Skeletal muscle tissue (tissue), 4 donors: ENCODE results near the gene SLC26A1. TPM values are rescaled to one million over a fixed set of nuclear protein-coding genes. Genes with fewer than 3 reads are reported as not detected.
A peak's percentile ranks its signal among the peaks of the same experiment; 100 is the strongest.

ENCODE experiments used
- H3K27ac ChIP-seq: one replicate; pipeline ENCODE4 v1.7.0; 2013; ENCODE audit warnings: mild to moderate bottlenecking, low read depth, low read length, inconsistent platforms
- H3K27me3 ChIP-seq, 3 donors: one replicate each; pipeline ENCODE4 v1.7.0; 2013; ENCODE audit warnings: low read length in 3 of 3; ENCODE audit not compliant: control insufficient read depth in 3 of 3, insufficient read depth in 3 of 3
- H3K36me3 ChIP-seq, 3 donors: one replicate each; pipeline ENCODE4 v1.7.0; 2013; ENCODE audit warnings: low read length in 3 of 3; ENCODE audit not compliant: control insufficient read depth in 3 of 3, insufficient read depth in 3 of 3
- H3K4me1 ChIP-seq, 3 donors: one replicate each; pipeline ENCODE4 v1.7.0; 2013; ENCODE audit warnings: low read length in 3 of 3, mild to moderate bottlenecking in 3 of 3; ENCODE audit not compliant: control insufficient read depth in 3 of 3, insufficient read depth in 3 of 3
- H3K4me3 ChIP-seq, 3 donors: one replicate each; pipeline ENCODE4 v1.7.0; 2013; ENCODE audit warnings: low read length in 3 of 3
- H3K9ac ChIP-seq, 3 donors: one replicate each; pipeline ENCODE4 v1.7.0; 2013; ENCODE audit warnings: low read length in 3 of 3, mild to moderate bottlenecking in 3 of 3, moderate library complexity in 2 of 3, low read depth in 1 of 3
- H3K9me3 ChIP-seq, 3 donors: one replicate each; pipeline ENCODE4 v1.7.0; 2013; ENCODE audit warnings: low read length in 3 of 3; ENCODE audit not compliant: control insufficient read depth in 3 of 3
- total RNA-seq: library from RNA; depleted of rRNA; stranded (reverse); fragments of >200 nt; gene quantifications from one replicate; pipeline ENCODE4 v1.2.3, GENCODE V29; 2014
- donor health status: Osteomylitis.

The SLC26A1 gene
- total RNA-seq, 1 donor from 2014 or later: not detected

GRCh38 chr4:1013225-1014073 is 20.2 kb upstream of the SLC26A1 start:
- H3K4me3 ChIP-seq: peak overlapping the region in 1 of 3 donors; percentile 0
- H3K36me3 ChIP-seq: no peaks in the 10 kb centered on the region
- peaks cover 0 to 8% (median 7%) of the 10 kb centered on the region in 3 donors for H3K27me3 ChIP-seq
- no peak overlapping the region for H3K27ac ChIP-seq
- peaks cover 10 to 20% (median 19%) of the 10 kb centered on the region in 3 donors for H3K4me1 ChIP-seq
- H3K9me3 ChIP-seq: no peaks in the 10 kb centered on the region
- no peak overlapping the region for H3K9ac ChIP-seq

- Histone ChIP-seq H3K9ac (peak overlapping the region in 2 of 3 donors; percentile 32 to 40), H3K4me3 (peak overlapping the region in 2 of 3 donors; percentile 43 to 45), H3K9me3 (no peaks in the 10 kb centered on the region), H3K4me1 (peaks cover 10 to 21% (median 20%) of the 10 kb centered on the region in 3 donors), H3K27ac (no peak overlapping the region), H3K36me3 (no peaks in the 10 kb centered on the region), H3K27me3 (peaks cover 8 to 16% (median 11%) of the 10 kb centered on the region in 3 donors)
These were observed 19.0 kb upstream of the SLC26A1 start for GRCh38 chr4:1012034-1012739.

- no peak overlapping the region for H3K4me3 ChIP-seq
- H3K27me3 ChIP-seq: peaks cover 13 to 21% (median 15%) of the 10 kb centered on the region in 3 donors
- no peak overlapping the region for H3K27ac ChIP-seq
- peaks cover 10 to 21% (median 20%) of the 10 kb centered on the region in 3 donors for H3K4me1 ChIP-seq
- no peaks in the 10 kb centered on the region for H3K36me3 ChIP-seq
- H3K9me3 ChIP-seq: no peaks in the 10 kb centered on the region
- no peak overlapping the region for H3K9ac ChIP-seq
These were observed 18.4 kb upstream of the SLC26A1 start for GRCh38 chr4:1011666-1012033.

DNA sequence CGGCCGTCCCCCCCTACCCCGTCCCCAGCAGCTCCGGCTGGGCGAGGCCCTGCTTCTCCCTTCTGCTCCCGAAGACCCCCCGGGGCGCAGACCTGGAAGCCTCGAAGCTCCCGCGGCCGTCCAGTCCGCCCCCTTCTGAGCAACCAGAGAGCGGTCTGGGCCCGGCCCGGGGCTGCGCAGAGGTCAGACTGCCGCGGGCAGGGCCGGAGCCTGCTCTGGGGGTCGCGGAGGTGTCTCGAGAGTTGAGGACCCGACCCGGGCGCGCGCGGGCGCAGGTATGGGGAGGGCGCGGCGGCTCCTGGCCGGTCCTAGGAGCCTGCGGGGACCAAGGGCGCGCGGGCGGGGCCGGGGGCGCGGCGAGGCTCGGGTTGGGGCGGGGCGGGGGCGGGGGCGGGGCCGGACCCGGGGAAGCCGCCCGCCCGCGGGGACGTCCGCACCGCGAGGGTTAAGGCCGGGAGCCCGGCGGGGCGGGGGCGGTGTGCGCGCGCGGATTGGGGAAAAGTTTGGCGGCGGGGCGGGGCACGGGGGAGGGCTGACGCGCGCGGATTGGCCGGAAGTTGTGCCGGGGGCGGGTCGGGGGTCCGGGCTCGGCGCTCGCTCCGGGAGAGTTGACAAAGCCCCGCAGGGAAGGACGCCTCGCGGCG is 17.9 kb upstream of the SLC26A1 start, which contains the start of gene FGFRL1:
TSS of gene FGFRL1 (plus strand) at position 605 of the 644 bp plus-strand sequence. CDS start 860 bp downstream, outside the sequence.
- H3K36me3 ChIP-seq: no peaks in the 10 kb centered on the region
- H3K27ac ChIP-seq: no peak within 1 kb of the TSS
- no peaks in the 10 kb centered on the region for H3K9me3 ChIP-seq
- peaks cover 16 to 23% (median 19%) of the 10 kb centered on the region in 3 donors for H3K27me3 ChIP-seq
- peaks cover 10 to 21% (median 20%) of the 10 kb centered on the region in 3 donors for H3K4me1 ChIP-seq
- peak within 1 kb of the TSS in 2 of 3 donors; percentile 45 to 75 for H3K4me3 ChIP-seq
- H3K9ac ChIP-seq: peak within 1 kb of the TSS in 2 of 3 donors; percentile 32 to 62

DNA sequence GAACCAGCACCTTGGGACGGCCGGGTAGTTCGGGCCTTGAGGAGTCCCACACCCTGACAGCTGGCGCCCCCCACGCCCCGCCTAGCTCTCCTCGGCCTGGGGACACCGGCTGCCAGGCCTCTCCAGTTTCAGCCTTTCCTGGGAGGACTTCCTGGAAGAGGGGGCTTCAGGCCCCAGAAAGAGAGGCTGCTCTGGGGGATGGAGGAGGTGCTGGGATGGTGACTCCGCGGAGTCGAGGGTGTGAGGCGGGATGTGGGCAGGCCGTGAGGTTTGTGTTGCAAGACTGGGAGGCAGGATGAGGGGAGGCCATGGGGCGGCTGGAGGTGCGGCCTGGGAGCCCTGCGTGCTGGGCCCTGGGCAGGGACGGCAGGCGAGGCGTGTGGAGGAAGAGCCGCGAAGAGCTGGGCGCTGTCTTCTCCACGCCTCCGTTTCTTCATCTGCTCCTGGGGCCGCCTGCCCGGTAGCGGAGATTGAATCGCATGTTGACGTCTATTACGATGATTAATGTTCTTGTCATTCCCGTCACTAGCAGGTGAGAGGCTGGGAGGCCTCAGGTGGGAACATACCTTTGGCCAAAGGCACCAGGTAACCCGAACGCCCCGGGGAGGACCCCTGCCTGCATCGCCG is 17.3 kb upstream of the SLC26A1 start:
- Histone ChIP-seq H3K4me1 (peaks cover 10 to 21% (median 20%) of the 10 kb centered on the region in 3 donors), H3K27ac (no peak overlapping the region), H3K36me3 (no peaks in the 10 kb centered on the region), H3K9me3 (no peaks in the 10 kb centered on the region), H3K4me3 (peak overlapping the region; percentile 54 to 75 (median 73)), H3K9ac (peak overlapping the region in 1 of 3 donors; percentile 62), H3K27me3 (peaks cover 18 to 25% (median 21%) of the 10 kb centered on the region in 3 donors)

GRCh38 chr4:1009542-1010394 is 16.6 kb upstream of the SLC26A1 start:
- peak overlapping the region; percentile 66 to 81 (median 76) for H3K4me3 ChIP-seq
- H3K9ac ChIP-seq: peak overlapping the region in 2 of 3 donors; percentile 70 to 77
- no peaks in the 10 kb centered on the region for H3K9me3 ChIP-seq
- no peak overlapping the region for H3K27ac ChIP-seq
- H3K4me1 ChIP-seq: peaks cover 10 to 21% (median 20%) of the 10 kb centered on the region in 3 donors
- H3K36me3 ChIP-seq: no peaks in the 10 kb centered on the region
- H3K27me3 ChIP-seq: peaks cover 26 to 32% (median 29%) of the 10 kb centered on the region in 3 donors

DNA sequence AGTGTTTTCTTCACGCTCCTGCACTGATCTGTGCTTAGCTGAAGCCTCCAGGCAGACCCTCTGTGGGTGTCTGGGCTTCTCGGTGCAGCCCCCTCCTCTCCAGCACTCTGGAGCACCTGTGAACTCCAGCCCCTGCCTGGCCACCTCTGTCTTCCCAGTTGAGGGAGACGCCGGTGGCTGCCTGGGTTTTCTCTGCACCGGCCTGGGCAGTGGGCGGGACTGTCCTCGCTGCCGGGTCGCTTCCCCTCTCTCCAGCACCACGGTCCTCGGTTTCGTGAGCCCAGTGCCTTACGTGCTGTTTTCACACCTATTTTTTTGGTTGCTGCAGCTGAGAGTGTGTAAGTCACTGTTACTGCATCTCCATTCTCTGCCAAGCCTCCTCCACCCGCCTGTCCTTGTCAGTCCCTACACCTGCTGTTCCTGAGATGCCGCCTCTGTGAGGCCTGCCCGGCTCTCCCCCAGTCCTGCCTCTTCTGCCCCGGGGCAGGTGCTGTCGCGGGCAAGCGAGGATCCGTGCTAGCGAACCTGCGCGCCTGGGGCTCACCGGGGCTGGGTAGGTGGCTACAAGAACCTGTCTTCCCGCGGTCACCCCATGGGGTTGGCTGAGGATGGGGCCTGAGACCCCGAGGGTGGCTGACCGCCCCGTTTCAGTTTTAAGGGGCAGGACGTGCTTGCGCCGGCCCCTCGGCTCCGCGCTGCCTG is 15.8 kb upstream of the SLC26A1 start:
- Histone ChIP-seq H3K4me1 (peaks cover 10 to 21% (median 20%) of the 10 kb centered on the region in 3 donors), H3K36me3 (no peaks in the 10 kb centered on the region), H3K9ac (peak overlapping the region; percentile 33 to 77 (median 70)), H3K9me3 (no peaks in the 10 kb centered on the region), H3K27ac (no peak overlapping the region), H3K4me3 (peak overlapping the region; percentile 66 to 81 (median 76)), H3K27me3 (peaks cover 34 to 39% (median 36%) of the 10 kb centered on the region in 3 donors)

GRCh38 chr4:1006856-1007255 is 13.7 kb upstream of the SLC26A1 start:
- Histone ChIP-seq H3K36me3 (no peaks in the 10 kb centered on the region), H3K27me3 (peaks cover 54 to 58% (median 54%) of the 10 kb centered on the region in 3 donors), H3K4me3 (no peak overlapping the region), H3K4me1 (peaks cover 13 to 25% (median 25%) of the 10 kb centered on the region in 3 donors), H3K9ac (no peak overlapping the region), H3K27ac (no peak overlapping the region), H3K9me3 (no peaks in the 10 kb centered on the region)
